Heart left ventricle (tissue), 16 donors: ENCODE data around the gene ZNF692. TPM values are rescaled to one million over a fixed set of nuclear protein-coding genes. Genes with fewer than 3 reads are reported as not detected.

ENCODE experiments used
- ATAC-seq, 4 donors: fragments of 200-7000 bp; cut with Tn5 transposase; one replicate each; pipeline ENCODE4 v1.9.1; 2020 to 2022; ENCODE audit warnings: moderate library complexity in 4 of 4, mild to moderate bottlenecking in 3 of 4, moderate number of reproducible peaks in 1 of 4
- DNase-seq, 5 donors: peaks; one replicate each; pipeline ENCODE4 v3.0.0-alpha.2; 2020
- H3K27ac ChIP-seq, 12 donors: fragments of 200-600 bp; sonication (generic) in 4 of 12; one replicate each; pipeline versions ENCODE4 v1.5.0 to v1.8.0; 2016 to 2022; ENCODE audit warnings: mild to moderate bottlenecking in 2 of 12
- H3K27me3 ChIP-seq, 9 donors: fragments of 200-600 bp; sonication (generic) in 2 of 9; one replicate each; pipeline versions ENCODE4 v1.5.1 to v1.8.0; 2016 to 2022; ENCODE audit warnings: mild to moderate bottlenecking in 3 of 9
- H3K36me3 ChIP-seq, 9 donors: fragments of 200-600 bp; sonication (generic) in 2 of 9; one replicate each; pipeline versions ENCODE4 v1.5.0 to v1.8.0; 2018 to 2022; ENCODE audit warnings: mild to moderate bottlenecking in 2 of 9
- H3K4me1 ChIP-seq, 12 donors: fragments of 200-600 bp; sonication (generic) in 4 of 12; one replicate each; pipeline versions ENCODE4 v1.5.0 to v1.8.0; 2016 to 2022; ENCODE audit warnings: mild to moderate bottlenecking in 3 of 12
- H3K4me3 ChIP-seq, 12 donors: fragments of 200-600 bp; sonication (generic) in 4 of 12; one replicate each; pipeline versions ENCODE4 v1.5.0 to v1.8.0; 2017 to 2022; ENCODE audit warnings: mild to moderate bottlenecking in 9 of 12, moderate library complexity in 4 of 12
- H3K9me3 ChIP-seq, 12 donors: fragments of 200-600 bp; sonication (generic) in 4 of 12; one replicate each; pipeline versions ENCODE4 v1.5.0 to v1.8.0; 2016 to 2022; ENCODE audit warnings: mild to moderate bottlenecking in 1 of 12
- POLR2A ChIP-seq, 2 donors: fragments of 450-650 bp; IDR thresholded peaks; one replicate each; pipeline ENCODE4 v1.6.1; 2017; ENCODE audit warnings: antibody characterized with exemption in 2 of 2, mild to moderate bottlenecking in 2 of 2, moderate library complexity in 2 of 2
- WGBS, 4 donors: extraction: QIAGEN DNeasy Blood & Tissue Kit in 2 of 4; methylation state at CpG; one replicate each; pipeline versions ENCODE4 v1.1.5 to v1.1.7; 2013 to 2018; 5-methylcytosine and 5-hydroxymethylcytosine counted together
- intact Hi-C, 10 donors: fragments of 100-400 bp; cut with DNase I; formaldehyde crosslinking; loops; one replicate each; pipeline versions ENCODE4 v1.11.1 to v1.14.2; 2022
- polyA plus RNA-seq, 2 donors: library from polyadenylated mRNA; stranded (reverse); fragments of 200-250 nt; gene quantifications; one replicate each; pipeline ENCODE4 v1.2.3, GENCODE V29; 2013
- total RNA-seq, 9 donors: library from RNA; depleted of rRNA in 2 of 9; stranded (reverse); fragments of >200 nt in 2 of 9; fragmentation: NEBNext Ultra II Directional in 3 of 9; extraction: Animal tissue kit (Norgen Biotek cat#: 25700) in 3 of 9; gene quantifications; one replicate each; pipeline versions ENCODE4 v1.1.0 to v1.2.4, GENCODE V29; 2016 to 2023
- TF ChIP-seq, protein P1 (sequence below), 12 donors: fragments of 200-600 bp; sonication (generic) in 4 of 12; IDR thresholded peaks; one replicate each; pipeline versions ENCODE4 v1.5.0 to v1.8.0; 2018 to 2022; ENCODE audit warnings: antibody characterized with exemption in 12 of 12, mild to moderate bottlenecking in 5 of 12
- donor health status: ischemic (EF 13 %, LVEDD 7.1; RV severe dilation, severe dysfunction).
- donor health status: healthy with polysubstance abuse.
- donor health status: DM: no; HTN: yes; CAD: no.
- donor health status: DM: no; HTN: no; CAD: no.
- donor health status: ischemic (EF 25% LVEDD 6.9; RV normal size, moderate dysfunction).
- donor health status: ischemic (EF 25% LVEDD 5.7; RV mildly dilated, moderate dysfunction).
- donor health status: healthy.
- donor health status: DM: yes; HTN: yes; CAD: no.
- donor health status: ischemic (EF 35%, LVEDD 5.7; RV mildly dilated, moderate dysfunction).
- donor health status: nonischemic (EF 11% LVEDD 7.7; RV severe dilation, severe dysfunction).
- donor health status: DM: yes; HTN: yes; CAD: no.
- donor health status: PGD.
- donor health status: ischemic (EF 29% LVEDD 5.4; RV normal size, mild dysfunction).
- donor health status: nonischemic (EF 23%, LVEDD 6.1; RV moderate dilation, normal function).

ZNF692 gene
- total and polyA plus RNA-seq, 11 donors = 7.4 to 32.4 (median 14.8) TPM

DNA sequence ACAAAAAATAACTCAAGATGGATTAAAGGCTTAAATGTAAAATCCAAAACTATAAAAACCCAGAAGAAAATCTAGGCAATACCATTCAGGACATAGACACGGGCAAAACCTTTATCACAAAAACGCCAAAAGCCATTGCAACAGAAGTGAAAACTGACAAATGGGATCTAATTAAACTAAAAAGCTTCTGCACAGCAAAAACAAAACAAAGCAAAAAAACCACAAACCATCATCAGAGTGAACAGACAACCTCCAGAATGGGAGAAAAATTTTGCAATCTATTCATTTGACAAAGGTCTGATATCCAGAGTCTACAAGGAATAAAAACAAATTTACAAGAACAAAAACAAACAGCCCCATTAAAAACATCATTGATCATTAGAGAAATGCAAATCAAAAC lies 42.7 kb upstream of the ZNF692 start:
- DNase-seq (no peak), ATAC-seq (no peak)
- intact Hi-C loops = no loop called here
- Histone ChIP-seq H3K9me3 (no peaks in the 10 kb centered on the region), H3K36me3 (no peaks in the 10 kb centered on the region), H3K27ac (no peak overlapping the region), H3K4me1 (peaks cover 0 to 5% (median 0%) of the 10 kb centered on the region in 12 donors), H3K27me3 (peaks cover 0 to 31% (median 5%) of the 10 kb centered on the region in 9 donors), H3K4me3 (no peak overlapping the region)
- WGBS, 4 donors = 82 to 87% (median 86%) methylated on average over 2 of the region's 2 CpGs
- no peak for TF ChIP-seq POLR2A (IDR thresholded peaks at IDR 0.05)
- TF ChIP-seq, protein P1, sequence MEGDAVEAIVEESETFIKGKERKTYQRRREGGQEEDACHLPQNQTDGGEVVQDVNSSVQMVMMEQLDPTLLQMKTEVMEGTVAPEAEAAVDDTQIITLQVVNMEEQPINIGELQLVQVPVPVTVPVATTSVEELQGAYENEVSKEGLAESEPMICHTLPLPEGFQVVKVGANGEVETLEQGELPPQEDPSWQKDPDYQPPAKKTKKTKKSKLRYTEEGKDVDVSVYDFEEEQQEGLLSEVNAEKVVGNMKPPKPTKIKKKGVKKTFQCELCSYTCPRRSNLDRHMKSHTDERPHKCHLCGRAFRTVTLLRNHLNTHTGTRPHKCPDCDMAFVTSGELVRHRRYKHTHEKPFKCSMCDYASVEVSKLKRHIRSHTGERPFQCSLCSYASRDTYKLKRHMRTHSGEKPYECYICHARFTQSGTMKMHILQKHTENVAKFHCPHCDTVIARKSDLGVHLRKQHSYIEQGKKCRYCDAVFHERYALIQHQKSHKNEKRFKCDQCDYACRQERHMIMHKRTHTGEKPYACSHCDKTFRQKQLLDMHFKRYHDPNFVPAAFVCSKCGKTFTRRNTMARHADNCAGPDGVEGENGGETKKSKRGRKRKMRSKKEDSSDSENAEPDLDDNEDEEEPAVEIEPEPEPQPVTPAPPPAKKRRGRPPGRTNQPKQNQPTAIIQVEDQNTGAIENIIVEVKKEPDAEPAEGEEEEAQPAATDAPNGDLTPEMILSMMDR (IDR thresholded peaks at IDR 0.05) = no peak

DNA sequence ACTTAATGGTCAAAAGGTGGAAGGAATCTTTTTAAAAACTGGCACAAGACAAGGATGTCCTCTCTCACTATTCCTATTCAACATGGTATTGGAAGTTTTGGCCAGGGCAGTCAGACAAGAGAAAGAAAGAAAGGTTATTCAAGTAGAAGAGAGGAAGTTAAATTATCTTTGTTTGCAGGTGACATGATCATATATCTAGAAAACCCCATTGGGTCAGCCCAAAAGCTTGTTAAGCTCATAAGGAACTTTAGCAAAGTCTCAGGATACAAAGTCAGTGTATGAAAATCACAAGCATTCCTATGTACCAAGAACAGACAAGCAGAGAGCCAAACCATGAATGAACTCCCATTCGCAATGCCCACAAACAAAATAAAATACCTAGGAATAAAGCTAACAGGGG lies 41.8 kb upstream of the ZNF692 start:
- no peak overlapping the region for H3K4me3 ChIP-seq
- 93 to 98% (median 94%) methylated on average over 1 of the region's 1 CpG for WGBS, 4 donors
- no peak for ATAC-seq
- intact Hi-C loops = no loop called here
- H3K36me3 ChIP-seq = no peaks in the 10 kb centered on the region
- peaks cover 0 to 4% (median 0%) of the 10 kb centered on the region in 12 donors for H3K4me1 ChIP-seq
- H3K9me3 ChIP-seq = no peaks in the 10 kb centered on the region
- TF ChIP-seq, protein P1 (IDR thresholded peaks at IDR 0.05) = no peak
- no peak for TF ChIP-seq POLR2A (IDR thresholded peaks at IDR 0.05)
- H3K27ac ChIP-seq = no peak overlapping the region
- peaks cover 0 to 39% (median 4%) of the 10 kb centered on the region in 9 donors for H3K27me3 ChIP-seq
- DNase-seq = no peak

GRCh38 chr1:248897412-248898337 lies 38.8 kb upstream of the ZNF692 start:
- no peak for TF ChIP-seq POLR2A (IDR thresholded peaks at IDR 0.05)
- TF ChIP-seq, protein P1 (IDR thresholded peaks at IDR 0.05) = no peak
- DNase-seq (no peak), ATAC-seq (no peak)
- 42 to 70% (median 69%) methylated on average over 7 to 9 of the region's 9 CpGs for WGBS, 4 donors
- intact Hi-C loops = no loop called here
- Histone ChIP-seq H3K9me3 (no peaks in the 10 kb centered on the region), H3K36me3 (no peaks in the 10 kb centered on the region), H3K4me3 (no peak overlapping the region), H3K27ac (no peak overlapping the region), H3K27me3 (peaks cover 0 to 42% (median 4%) of the 10 kb centered on the region in 9 donors), H3K4me1 (no peaks in the 10 kb centered on the region)

DNA sequence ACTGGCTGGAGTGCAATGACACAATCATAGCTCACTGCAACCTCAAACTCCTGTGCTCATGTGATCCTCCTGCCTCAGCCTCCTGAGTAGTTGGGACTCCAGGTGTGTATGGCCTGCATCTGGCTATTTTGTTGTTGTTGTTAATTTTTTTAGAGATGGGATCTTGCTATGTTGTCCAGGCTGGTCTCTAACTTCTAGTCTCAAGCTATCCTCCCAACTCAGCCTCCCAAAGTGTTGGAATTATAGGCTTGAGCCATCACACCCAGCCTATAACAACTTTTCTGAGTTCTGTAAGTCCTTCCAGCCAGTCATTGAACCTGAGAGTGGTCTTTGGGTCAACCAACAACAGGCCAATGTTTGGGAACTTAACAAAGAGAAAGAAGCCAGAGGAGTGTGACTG lies 36.0 kb upstream of the ZNF692 start:
- H3K36me3 ChIP-seq = no peaks in the 10 kb centered on the region
- H3K4me1 ChIP-seq = no peaks in the 10 kb centered on the region
- DNase-seq = no peak
- no peak overlapping the region for H3K27ac ChIP-seq
- no peaks in the 10 kb centered on the region for H3K9me3 ChIP-seq
- no peak for ATAC-seq
- intact Hi-C loops = no loop called here
- peaks cover 0 to 40% (median 4%) of the 10 kb centered on the region in 9 donors for H3K27me3 ChIP-seq
- TF ChIP-seq POLR2A (IDR thresholded peaks at IDR 0.05) = no peak
- TF ChIP-seq, protein P1 (IDR thresholded peaks at IDR 0.05) = no peak
- H3K4me3 ChIP-seq = no peak overlapping the region
